GDM1 (cell line): ENCODE measurements around the gene HSD17B14.
"Not testable (repeated sequence)": the region's sequence is repeated elsewhere in the genome, so short reads cannot be mapped to it uniquely, and the experiment has no call there.

Experiments
- DNase-seq: peaks from one replicate; lab custom pipeline; 2025; lab: John Stamatoyannopoulos, UW

The HSD17B14 gene

GRCh38 chr19:48867123-48867745 is 30.9 kb upstream of the HSD17B14 start:
- DNase-seq: no peak

DNA sequence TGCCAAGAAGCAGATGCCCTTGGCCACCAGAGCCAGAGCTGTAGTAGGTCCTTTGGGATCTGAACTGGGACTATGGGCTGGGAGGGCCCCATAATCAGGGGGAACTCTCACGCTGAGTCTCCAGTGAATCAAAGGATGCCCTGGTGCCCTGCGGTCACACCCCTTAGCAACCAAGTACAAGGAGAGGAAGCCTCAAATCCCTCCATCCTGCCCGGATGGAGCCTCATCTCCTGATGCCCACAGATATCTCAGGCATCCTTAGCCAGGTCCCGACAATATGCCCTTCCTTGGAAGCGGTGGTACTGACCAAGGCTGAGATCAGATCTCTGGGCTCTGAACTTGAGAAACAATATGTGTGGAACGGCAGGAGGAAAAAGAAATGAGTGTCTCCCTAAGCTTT is 30.4 kb upstream of the HSD17B14 start:
- no peak for DNase-seq

DNA sequence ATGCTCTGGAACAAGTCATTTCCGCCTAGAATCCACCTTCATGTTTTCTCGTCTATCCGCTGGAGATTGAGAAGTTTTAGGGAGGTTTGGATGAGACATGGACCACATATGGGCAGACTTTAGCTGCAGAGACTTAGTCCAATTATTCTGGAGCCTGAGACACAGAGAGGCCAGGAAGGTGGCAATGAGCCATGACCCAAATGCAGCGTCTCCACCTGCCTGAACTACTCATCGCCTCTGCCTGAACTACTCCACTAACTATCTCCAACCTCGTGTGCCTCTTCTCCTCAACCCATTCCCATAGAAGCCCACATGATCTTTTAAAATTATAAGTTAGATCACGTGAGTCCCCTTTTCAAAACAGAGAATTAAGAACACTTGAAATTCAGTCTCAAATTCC is 26.5 kb upstream of the HSD17B14 start:
- DNase-seq: no peak

DNA sequence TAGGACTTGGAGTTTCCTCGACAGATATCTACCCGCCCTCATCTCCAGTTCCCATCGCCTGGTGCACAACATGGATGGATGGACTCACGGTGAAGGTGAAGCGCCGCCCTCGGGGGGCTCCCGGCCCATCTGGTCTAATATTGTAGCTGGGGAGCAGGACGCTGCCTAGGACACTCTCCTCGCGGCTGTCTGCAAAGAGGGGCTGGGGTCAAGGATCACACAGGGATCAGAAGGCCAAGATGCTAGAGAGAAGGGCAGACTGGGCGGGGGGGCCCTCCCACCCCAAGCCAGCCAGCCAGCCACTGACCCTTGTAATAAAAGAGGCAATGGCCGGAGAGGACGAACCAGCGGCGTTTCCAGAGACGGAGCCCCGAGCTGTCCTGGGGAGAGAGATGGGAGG is 25.0 kb upstream of the HSD17B14 start:
- DNase-seq: no peak

DNA sequence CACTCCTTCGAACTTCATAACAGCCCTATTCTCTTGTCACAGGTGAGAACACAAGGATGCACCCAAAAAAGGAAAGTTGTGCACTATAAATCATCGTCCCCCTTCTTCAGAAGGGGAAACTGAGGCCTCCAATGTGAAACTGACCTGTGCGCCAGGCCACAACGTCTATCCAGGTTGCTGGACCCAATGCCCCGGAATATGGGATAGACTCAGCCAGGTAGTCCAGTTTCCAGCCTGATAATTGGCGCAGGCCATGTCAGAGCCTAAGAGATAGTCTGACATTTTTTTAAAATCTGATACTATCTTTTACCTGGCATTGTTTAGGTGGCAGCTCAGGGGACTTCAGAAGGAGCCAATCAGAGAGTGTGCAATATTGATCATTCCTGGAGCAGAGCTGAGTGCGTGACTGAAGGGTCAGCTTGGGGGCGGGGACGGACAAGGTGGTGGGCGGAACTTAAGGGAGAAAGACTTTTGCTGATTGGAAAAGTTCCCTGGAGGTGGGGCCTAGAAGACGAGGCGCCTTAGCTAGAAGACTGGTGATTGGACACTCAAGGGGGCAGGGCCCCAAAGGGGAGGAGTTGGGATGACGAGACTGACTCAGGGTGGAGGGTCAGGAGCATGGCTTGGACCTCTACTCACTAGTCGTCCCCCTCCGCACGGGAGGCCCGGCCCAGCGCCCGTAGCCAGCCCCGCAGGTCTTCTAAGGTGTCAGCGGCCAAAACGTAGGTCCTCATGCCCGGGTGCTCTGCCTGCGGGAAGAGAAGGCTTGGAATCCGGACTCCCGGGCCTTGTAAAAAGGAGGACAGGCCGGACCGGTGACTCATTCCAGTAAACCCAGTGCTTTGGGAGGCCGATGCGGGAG is 23.7 kb upstream of the HSD17B14 start:
- DNase-seq: no peak

DNA sequence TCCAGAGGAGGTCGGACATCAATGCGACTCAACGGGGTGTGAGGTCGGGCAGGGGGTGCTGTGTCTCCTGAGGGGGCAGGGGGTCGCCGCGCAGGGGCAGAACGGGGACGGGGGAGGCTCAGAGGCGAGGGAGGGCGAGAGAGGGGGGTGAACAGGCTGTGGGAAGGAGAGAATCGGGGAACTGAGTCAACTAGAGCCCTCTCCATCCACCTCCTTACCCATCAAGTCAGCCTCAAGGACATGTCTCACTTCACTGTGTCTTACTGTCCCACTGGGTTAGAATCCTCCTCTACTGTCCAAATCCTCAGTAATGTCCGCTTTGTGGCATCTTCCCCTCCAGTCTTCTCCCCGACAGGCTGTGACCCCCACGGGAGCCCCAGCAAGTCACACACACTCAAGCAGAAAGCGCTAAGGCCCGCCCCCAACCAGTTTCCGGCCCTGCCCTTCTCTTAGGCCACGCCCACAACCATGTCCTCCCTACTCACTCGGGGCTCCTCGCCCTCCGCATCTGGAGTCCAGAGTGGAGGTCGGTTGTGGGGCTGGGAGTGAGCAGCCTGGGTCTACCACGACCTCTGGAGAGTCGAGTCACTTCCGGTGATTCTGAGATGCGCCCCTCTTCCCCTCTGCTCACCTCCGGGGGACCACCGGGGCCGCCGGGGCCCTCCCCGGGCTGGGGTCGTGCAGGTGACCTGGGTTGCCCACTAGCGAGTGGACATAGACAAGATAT is 22.9 kb upstream of the HSD17B14 start:
- DNase-seq: peak; percentile 50

DNA sequence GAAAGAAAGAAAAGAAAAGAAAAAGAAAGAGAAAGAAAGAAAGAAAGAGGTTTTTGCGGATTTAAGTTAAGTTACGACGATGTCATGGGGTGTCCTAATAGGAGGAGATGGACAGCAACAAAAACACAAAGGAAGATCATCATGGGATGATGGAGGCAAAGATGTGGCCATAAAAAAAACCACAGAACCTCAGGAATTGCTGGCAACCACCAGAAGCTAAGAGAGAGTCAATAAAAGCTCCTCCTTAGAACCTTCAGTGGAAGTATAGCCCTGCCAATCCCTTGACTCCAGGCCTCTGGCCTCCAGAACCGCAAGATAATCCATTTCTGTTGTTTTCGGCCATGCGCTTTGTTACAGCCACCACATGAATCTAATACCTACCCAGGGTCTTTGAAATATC is 20.6 kb upstream of the HSD17B14 start:
- DNase-seq: no peak

GRCh38 chr19:48854103-48854502 is 17.8 kb upstream of the HSD17B14 start:
- DNase-seq: no peak

DNA sequence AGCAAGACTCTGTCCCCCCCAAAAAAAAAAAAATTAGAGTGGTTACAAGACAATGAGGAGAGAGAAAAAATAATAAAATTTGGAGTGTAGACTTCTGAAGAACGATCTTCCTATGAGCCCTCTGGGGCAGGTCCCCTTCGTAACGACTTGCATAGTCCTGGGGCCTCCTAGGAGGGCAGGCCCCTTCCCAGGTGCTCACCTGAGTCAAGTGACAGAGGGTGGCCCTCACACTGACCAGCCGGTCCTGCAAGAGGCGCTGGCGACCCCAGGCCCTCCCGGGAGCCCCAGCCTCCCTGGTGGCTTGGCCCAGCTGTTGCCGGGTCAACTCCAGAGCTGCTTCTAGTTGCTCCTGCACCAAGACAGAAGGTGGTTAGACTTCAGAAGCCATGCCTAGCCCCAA is 17.2 kb upstream of the HSD17B14 start:
- DNase-seq: no peak

GRCh38 chr19:48852292-48852691 is 16.0 kb upstream of the HSD17B14 start:
- no peak for DNase-seq

- DNase-seq: not testable (repeated sequence)
Measured at GRCh38 chr19:48846659-48847058, 10.4 kb upstream of the HSD17B14 start.

DNA sequence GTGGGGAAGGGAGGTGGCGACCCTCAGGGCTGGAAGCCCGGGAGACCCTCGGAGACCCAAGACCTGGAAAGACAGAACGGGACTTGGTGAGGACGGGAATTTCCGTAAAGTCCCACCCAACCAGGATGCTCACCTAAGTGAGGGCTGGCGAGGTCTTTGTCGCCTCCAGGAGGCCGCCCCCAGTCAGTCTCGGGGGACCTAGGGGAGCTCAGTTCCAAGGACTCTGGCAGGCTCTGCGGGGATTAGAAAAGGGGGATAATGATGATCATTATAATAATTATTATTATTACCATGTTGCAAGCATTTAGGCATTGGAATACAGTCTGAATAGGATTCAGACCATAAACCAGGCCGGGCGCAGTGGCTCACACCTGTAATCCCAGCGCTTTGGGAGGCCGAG is 9.1 kb upstream of the HSD17B14 start:
- no peak for DNase-seq

DNA sequence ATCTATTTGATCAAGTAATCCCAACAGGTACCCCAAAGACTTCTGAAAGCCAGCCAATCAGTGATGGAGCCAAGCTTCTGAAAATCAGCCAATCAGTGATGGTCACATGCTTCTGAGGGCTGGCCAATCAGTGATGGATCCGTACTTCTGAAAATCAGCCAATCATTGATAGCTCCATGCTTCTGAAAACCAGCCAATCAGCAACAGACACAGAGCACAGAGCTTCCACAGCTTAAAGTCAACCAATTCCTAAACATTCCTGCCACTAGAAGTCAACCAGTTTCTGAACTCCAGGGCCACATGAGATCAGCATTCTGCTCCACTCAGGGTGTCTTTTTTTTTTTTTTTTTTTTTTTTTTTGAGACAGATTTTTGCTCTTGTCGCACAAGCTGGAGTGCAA is 8.2 kb upstream of the HSD17B14 start:
- peak; percentile 10 for DNase-seq

GRCh38 chr19:48842789-48843162 is 6.5 kb upstream of the HSD17B14 start:
- DNase-seq: peak; percentile 5

DNA sequence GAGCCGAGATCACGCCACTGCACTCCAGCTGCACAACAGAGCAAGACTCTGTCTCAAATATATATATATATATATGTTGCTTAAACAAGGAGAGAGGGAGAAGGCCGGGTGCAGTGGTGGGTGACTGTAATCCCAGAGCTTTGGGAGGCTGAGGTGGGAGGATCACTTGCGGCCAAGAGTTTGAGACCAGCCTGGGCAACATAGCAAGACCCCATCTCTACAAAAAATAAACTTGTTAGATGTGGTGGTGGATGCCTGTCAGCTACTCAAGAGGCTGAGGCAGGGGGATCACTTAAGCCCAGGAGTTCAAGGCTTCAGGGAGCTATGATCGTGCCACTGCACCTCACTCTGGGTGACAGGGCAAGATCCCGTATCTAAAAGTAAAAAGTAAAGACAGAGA is 5.3 kb upstream of the HSD17B14 start:
- DNase-seq: no peak

GRCh38 chr19:48841047-48841446 is 4.8 kb upstream of the HSD17B14 start:
- DNase-seq: no peak

GRCh38 chr19:48837687-48838086 is 1.4 kb upstream of the HSD17B14 start:
- no peak for DNase-seq

DNA sequence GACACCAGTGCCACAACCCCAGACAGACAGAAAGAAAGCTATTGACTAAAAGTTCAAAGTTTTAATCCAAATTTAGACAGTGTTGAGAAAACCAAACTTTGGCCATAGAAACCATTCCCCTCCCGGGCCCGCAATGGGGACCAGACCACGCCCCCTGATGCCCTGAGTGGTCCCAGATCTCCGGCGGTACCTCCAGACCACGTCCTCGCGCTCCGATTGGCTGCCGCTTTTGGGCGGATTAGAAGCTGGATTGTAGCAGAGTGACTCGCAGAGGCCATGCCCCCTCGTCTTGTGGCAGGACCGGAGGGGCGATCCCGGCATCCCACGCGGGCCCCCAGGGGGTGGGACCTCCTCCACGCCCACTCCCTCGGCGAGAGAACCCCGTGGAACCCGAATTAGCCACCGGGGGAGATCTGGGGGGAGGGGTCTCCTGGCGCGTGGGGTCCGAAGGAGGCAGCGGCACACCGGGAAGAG is 797 bp upstream of the HSD17B14 start:
- peak; percentile 90 for DNase-seq

- peak; percentile 80 for DNase-seq
Measured at GRCh38 chr19:48835734-48836088, 580 bp downstream of the HSD17B14 start.

- no peak for DNase-seq
Measured at GRCh38 chr19:48833977-48834376, 2.3 kb downstream of the HSD17B14 start.

GRCh38 chr19:48833049-48833448 is 3.2 kb downstream of the HSD17B14 start:
- DNase-seq: no peak

DNA sequence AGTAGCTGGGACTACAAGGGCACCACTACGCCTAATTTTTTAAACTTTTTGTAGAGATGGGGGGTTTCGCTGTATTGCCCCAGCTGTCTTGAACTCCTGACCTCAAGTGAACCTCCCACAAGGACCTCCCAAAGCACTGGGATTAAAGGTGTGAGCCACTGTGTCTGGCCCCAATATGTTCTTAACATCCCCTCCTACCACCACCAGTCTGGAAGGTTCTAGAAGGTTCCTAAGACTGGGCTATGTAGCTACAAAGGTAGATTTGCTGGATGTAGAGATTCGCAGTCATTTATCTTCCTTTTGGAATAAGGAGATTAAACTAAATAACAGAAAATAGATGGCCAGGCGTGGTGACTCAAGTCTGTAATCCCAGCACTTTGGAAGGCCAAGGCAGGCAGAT is 5.3 kb downstream of the HSD17B14 start:
- DNase-seq: no peak

- DNase-seq: no peak
Measured at GRCh38 chr19:48830088-48830487, 6.2 kb downstream of the HSD17B14 start.
